ENCODE results near the gene DUT.
"Not testable (repeated sequence)": the region's sequence is repeated elsewhere in the genome, so short reads cannot be mapped to it uniquely, and the experiment has no call there.

GRCh38 chr15:48326180-48326579, 5.0 kb upstream of the DUT start:
- not testable (repeated sequence) for TF ChIP-seq PKNOX1 (IDR thresholded peaks at IDR 0.05); SUZ12 (IDR thresholded peaks at IDR 0.05); FOXM1 (IDR thresholded peaks at IDR 0.05; ENCODE audit: borderline replicate concordance); HDGF (IDR thresholded peaks at IDR 0.05; ENCODE audit: borderline replicate concordance); ELF4 (IDR thresholded peaks at IDR 0.05); CTBP1 (IDR thresholded peaks at IDR 0.05; ENCODE audit: borderline replicate concordance); L3MBTL2 (conservative IDR thresholded peaks at IDR 0.05); SP1 (IDR thresholded peaks at IDR 0.05); LEF1 (IDR thresholded peaks at IDR 0.05; ENCODE audit: borderline replicate concordance); FOXA1 (IDR thresholded peaks at IDR 0.05); ZNF384 (IDR thresholded peaks at IDR 0.05); BHLHE40 (IDR thresholded peaks at IDR 0.05; ENCODE audit: borderline replicate concordance)
